ENCODE measurements around the gene RAMP2. TPM values are rescaled to one million over a fixed set of nuclear protein-coding genes. Genes with fewer than 3 reads are reported as not detected.

RAMP2 gene
- total and polyA plus RNA-seq, 2 of the 13 experiments (the other 11 are each of a cell fraction or from before 2014, with no cell fraction given), result 1.4 to 5.2 TPM

DNA sequence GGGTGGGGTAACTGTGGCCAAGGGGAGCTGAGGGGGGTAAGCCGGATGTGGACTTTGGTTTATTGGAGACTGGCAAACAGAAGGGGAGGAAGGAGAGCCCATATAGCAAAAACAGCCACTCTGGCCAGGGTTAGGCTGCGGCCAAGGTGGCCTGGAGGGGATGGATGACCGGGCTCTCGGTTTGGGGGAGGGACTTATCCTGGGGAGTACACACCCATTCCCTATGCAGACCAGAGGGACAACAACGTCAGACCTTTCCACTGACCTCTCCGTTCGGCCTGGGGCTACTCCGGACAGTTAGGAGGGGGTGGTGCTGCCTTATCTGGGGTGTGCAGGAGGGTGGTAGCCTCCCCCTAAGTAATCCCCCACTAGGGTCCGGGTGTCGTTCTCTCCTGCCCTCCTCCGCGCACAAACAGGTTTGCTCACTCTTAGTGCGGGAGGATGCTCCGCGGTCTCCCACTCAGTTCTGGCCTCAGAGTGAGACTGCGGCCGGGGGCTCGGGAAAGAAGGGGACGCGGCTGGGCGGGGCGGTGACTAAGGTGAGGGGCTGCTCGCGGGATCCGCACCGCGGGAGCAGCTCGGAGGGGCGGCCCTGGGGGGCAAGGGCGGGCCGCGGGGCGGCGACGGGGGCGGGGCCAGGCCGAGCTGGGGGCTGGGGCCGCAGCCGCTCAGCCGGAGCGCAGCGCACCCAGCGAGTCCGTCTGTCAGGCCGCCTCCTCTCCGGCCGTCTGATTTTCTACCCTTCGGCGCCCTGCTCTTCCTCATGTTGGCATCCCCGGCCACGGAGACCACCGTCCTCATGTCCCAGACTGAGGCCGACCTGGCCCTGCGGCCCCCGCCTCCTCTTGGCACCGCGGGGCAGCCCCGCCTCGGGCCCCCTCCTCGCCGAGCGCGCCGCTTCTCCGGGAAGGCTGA, 19.2 kb downstream of the RAMP2 start, which contains the start of gene WNK4 (continued):
- TF ChIP-seq LCORL (IDR thresholded peaks at IDR 0.05) (no peak), LCORL (CRISPR knock-in tag; IDR thresholded peaks at IDR 0.05) (peak; percentile 96), HDAC1 (CRISPR knock-in tag; IDR thresholded peaks at IDR 0.05) (peak; percentile 86), TGIF2 (CRISPR knock-in tag; IDR thresholded peaks at IDR 0.05) (peak; percentile 87; the same call in 1 of the 2 replicates), HDAC6 (IDR thresholded peaks at IDR 0.05; ENCODE audit: low read depth, low read length) (no peak), MYC (CRISPR knock-in tag; IDR thresholded peaks at IDR 0.05; ENCODE audit: borderline replicate concordance) (peak; percentile 11; the same call in 1 of the 2 replicates), HMG20A (CRISPR knock-in tag; IDR thresholded peaks at IDR 0.05; ENCODE audit: borderline replicate concordance) (peak; percentile 80; the same call in 1 of the 2 replicates), ZNF20 (CRISPR knock-in tag; IDR thresholded peaks at IDR 0.05) (no peak), ZNF615 (CRISPR knock-in tag; IDR thresholded peaks at IDR 0.05; ENCODE audit: borderline replicate concordance) (no peak), ZNF207 (IDR thresholded peaks at IDR 0.05; ENCODE audit: borderline replicate concordance) (no peak), ZNF547 (CRISPR knock-in tag; IDR thresholded peaks at IDR 0.05) (peak; percentile 68; the same call in 1 of the 2 replicates)
- TF ChIP-seq, protein P1, sequence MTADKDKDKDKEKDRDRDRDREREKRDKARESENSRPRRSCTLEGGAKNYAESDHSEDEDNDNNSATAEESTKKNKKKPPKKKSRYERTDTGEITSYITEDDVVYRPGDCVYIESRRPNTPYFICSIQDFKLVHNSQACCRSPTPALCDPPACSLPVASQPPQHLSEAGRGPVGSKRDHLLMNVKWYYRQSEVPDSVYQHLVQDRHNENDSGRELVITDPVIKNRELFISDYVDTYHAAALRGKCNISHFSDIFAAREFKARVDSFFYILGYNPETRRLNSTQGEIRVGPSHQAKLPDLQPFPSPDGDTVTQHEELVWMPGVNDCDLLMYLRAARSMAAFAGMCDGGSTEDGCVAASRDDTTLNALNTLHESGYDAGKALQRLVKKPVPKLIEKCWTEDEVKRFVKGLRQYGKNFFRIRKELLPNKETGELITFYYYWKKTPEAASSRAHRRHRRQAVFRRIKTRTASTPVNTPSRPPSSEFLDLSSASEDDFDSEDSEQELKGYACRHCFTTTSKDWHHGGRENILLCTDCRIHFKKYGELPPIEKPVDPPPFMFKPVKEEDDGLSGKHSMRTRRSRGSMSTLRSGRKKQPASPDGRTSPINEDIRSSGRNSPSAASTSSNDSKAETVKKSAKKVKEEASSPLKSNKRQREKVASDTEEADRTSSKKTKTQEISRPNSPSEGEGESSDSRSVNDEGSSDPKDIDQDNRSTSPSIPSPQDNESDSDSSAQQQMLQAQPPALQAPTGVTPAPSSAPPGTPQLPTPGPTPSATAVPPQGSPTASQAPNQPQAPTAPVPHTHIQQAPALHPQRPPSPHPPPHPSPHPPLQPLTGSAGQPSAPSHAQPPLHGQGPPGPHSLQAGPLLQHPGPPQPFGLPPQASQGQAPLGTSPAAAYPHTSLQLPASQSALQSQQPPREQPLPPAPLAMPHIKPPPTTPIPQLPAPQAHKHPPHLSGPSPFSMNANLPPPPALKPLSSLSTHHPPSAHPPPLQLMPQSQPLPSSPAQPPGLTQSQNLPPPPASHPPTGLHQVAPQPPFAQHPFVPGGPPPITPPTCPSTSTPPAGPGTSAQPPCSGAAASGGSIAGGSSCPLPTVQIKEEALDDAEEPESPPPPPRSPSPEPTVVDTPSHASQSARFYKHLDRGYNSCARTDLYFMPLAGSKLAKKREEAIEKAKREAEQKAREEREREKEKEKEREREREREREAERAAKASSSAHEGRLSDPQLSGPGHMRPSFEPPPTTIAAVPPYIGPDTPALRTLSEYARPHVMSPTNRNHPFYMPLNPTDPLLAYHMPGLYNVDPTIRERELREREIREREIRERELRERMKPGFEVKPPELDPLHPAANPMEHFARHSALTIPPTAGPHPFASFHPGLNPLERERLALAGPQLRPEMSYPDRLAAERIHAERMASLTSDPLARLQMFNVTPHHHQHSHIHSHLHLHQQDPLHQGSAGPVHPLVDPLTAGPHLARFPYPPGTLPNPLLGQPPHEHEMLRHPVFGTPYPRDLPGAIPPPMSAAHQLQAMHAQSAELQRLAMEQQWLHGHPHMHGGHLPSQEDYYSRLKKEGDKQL (CRISPR knock-in tag; IDR thresholded peaks at IDR 0.05; ENCODE audit: low read depth), result 0 out of 2 replicates have a peak, but pooled peaks have one; percentile 37
- TF ChIP-seq, protein P2, sequence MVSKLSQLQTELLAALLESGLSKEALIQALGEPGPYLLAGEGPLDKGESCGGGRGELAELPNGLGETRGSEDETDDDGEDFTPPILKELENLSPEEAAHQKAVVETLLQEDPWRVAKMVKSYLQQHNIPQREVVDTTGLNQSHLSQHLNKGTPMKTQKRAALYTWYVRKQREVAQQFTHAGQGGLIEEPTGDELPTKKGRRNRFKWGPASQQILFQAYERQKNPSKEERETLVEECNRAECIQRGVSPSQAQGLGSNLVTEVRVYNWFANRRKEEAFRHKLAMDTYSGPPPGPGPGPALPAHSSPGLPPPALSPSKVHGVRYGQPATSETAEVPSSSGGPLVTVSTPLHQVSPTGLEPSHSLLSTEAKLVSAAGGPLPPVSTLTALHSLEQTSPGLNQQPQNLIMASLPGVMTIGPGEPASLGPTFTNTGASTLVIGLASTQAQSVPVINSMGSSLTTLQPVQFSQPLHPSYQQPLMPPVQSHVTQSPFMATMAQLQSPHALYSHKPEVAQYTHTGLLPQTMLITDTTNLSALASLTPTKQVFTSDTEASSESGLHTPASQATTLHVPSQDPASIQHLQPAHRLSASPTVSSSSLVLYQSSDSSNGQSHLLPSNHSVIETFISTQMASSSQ (IDR thresholded peaks at IDR 0.05; ENCODE audit: low read depth), result no peak
- TF ChIP-seq, protein P2 (CRISPR knock-in tag; IDR thresholded peaks at IDR 0.05; ENCODE audit: borderline replicate concordance), result peak; percentile 80
- TF ChIP-seq, protein P3, sequence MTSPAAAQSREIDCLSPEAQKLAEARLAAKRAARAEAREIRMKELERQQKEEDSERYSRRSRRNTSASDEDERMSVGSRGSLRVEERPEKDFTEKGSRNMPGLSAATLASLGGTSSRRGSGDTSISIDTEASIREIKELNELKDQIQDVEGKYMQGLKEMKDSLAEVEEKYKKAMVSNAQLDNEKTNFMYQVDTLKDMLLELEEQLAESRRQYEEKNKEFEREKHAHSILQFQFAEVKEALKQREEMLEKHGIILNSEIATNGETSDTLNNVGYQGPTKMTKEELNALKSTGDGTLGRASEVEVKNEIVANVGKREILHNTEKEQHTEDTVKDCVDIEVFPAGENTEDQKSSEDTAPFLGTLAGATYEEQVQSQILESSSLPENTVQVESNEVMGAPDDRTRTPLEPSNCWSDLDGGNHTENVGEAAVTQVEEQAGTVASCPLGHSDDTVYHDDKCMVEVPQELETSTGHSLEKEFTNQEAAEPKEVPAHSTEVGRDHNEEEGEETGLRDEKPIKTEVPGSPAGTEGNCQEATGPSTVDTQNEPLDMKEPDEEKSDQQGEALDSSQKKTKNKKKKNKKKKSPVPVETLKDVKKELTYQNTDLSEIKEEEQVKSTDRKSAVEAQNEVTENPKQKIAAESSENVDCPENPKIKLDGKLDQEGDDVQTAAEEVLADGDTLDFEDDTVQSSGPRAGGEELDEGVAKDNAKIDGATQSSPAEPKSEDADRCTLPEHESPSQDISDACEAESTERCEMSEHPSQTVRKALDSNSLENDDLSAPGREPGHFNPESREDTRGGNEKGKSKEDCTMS (CRISPR knock-in tag; conservative IDR thresholded peaks at IDR 0.05), result no peak
